ENCODE results near the gene CNTNAP2. TPM values are rescaled to one million over a fixed set of nuclear protein-coding genes. Genes with fewer than 3 reads are reported as not detected.

The CNTNAP2 gene
- total RNA-seq, 1 experiment from 2014 or later: 64.5 TPM

GRCh38 chr7:147771344-147771743, 1654.7 kb downstream of the CNTNAP2 start:
- H4K20me1 ChIP-seq (ENCODE audit: control insufficient read depth, insufficient read depth, insufficient read length): no peaks in the 10 kb centered on the region
- no peaks in the 10 kb centered on the region for H3K4me1 Mint-ChIP-seq
- no peaks in the 10 kb centered on the region for H3K9me3 Mint-ChIP-seq
- no peaks in the 10 kb centered on the region for H3K36me3 Mint-ChIP-seq (ENCODE audit: insufficient read depth in 1 of 3, low read depth in 3 of 3)
- no peak overlapping the region for H3K27ac ChIP-seq (ENCODE audit: insufficient read length, low read depth, low read length)
- no peak overlapping the region for H2AFZ ChIP-seq (ENCODE audit: low read length)
- no peak overlapping the region for H2BK15ac ChIP-seq (ENCODE audit: low read depth, low read length)
- no peak overlapping the region for H3K56ac ChIP-seq (ENCODE audit: insufficient read length, low read depth, low read length)
- H3K14ac ChIP-seq (ENCODE audit: insufficient read depth, low read length): no peak overlapping the region
- no peaks in the 10 kb centered on the region for H3K27me3 Mint-ChIP-seq (ENCODE audit: low read depth)
- H3K23me2 ChIP-seq (ENCODE audit: insufficient read length, low read depth, low read length, poor library complexity, severe bottlenecking): no peaks in the 10 kb centered on the region
- no peaks in the 10 kb centered on the region for H3K27me3 ChIP-seq (ENCODE audit: insufficient read depth, low read length)
- H2AK5ac ChIP-seq (ENCODE audit: insufficient read length, low read length): no peak overlapping the region
- no peak overlapping the region for H3K4me3 Mint-ChIP-seq
- no peak overlapping the region for H4K91ac ChIP-seq (ENCODE audit: insufficient read length, low read depth, low read length)
- H2BK20ac ChIP-seq (ENCODE audit: low read depth, low read length, poor library complexity, severe bottlenecking): no peak overlapping the region
- H3K9me3 ChIP-seq (ENCODE audit: control insufficient read depth, low read depth, low read length): no peaks in the 10 kb centered on the region
- no peaks in the 10 kb centered on the region for H3K79me1 ChIP-seq (ENCODE audit: insufficient read depth, low read depth, low read length, poor library complexity, severe bottlenecking)
- H3K18ac ChIP-seq (ENCODE audit: insufficient read length, low read depth, low read length): no peak overlapping the region
- H2BK12ac ChIP-seq (ENCODE audit: insufficient read length, low read depth, low read length): no peak overlapping the region
- no peaks in the 10 kb centered on the region for H3K4me1 ChIP-seq (ENCODE audit: insufficient read depth, low read length)
- H2BK120ac ChIP-seq (ENCODE audit: low read depth, low read length, poor library complexity, severe bottlenecking): no peak overlapping the region
- WGBS (ENCODE audit: extremely low coverage, insufficient read length, low lambda C conversion rate): no CpG with 5 or more reads among the region's 3 CpGs
- no peak overlapping the region for H4K5ac ChIP-seq (ENCODE audit: insufficient read length, low read depth, low read length)
- no peaks in the 10 kb centered on the region for H3K79me2 ChIP-seq (ENCODE audit: insufficient read depth, low read length)
- no peak for DNase-seq
- no peak for TF ChIP-seq CTCF (conservative IDR thresholded peaks at IDR 0.05)
- H2BK5ac ChIP-seq (ENCODE audit: insufficient read length, low read length): no peak overlapping the region
- no peak overlapping the region for H4K8ac ChIP-seq (replicated peaks; ENCODE audit: insufficient read length, low read depth, low read length)
- no peak overlapping the region for H3T11ph ChIP-seq (ENCODE audit: low read length)
- no peak overlapping the region for H3K4ac ChIP-seq (ENCODE audit: low read depth, low read length)
- no peak overlapping the region for H3K9ac ChIP-seq (ENCODE audit: extremely low read depth, insufficient read length, low read length)
- H3K23ac ChIP-seq (ENCODE audit: insufficient read length, low read depth, low read length): no peak overlapping the region
- H3K27ac Mint-ChIP-seq: no peak overlapping the region
- no peak overlapping the region for H3K4me2 ChIP-seq (ENCODE audit: insufficient read depth, insufficient read length, low read length)
